SK-N-SH treated with all-trans-retinoic acid at 6 μM for 48 hours (cell line): Measurements from ENCODE around the gene ACBD6.
"Not testable (repeated sequence)": the region's sequence is repeated elsewhere in the genome, so short reads cannot be mapped to it uniquely, and the experiment has no call there.

Experiments
- ARNTL ChIP-seq: fragments of 450-650 bp; formaldehyde crosslinking; IDR thresholded peaks from 2 replicates; pipeline ENCODE4 v1.5.0; 2020; ENCODE audit warnings: low read depth, mild to moderate bottlenecking, moderate library complexity, borderline replicate concordance
- GLIS3 ChIP-seq: fragments of 250-450 bp; sonication (Bioruptor Pico); IDR thresholded peaks from 2 replicates; pipeline ENCODE4 v1.5.0; 2020; ENCODE audit warnings: mild to moderate bottlenecking, moderate library complexity
- RARB ChIP-seq: fragments of 250-450 bp; sonication (Bioruptor Pico); IDR thresholded peaks from 2 replicates; pipeline ENCODE4 v1.8.0; 2021; ENCODE audit warnings: mild to moderate bottlenecking, moderate library complexity
- TCF4 ChIP-seq: fragments of 250-450 bp; sonication (Bioruptor Pico); IDR thresholded peaks from 2 replicates; pipeline ENCODE4 v1.8.0; 2021; ENCODE audit warnings: mild to moderate bottlenecking, moderate library complexity, borderline replicate concordance
- ZFP3 ChIP-seq: fragments of 250-450 bp; sonication (Bioruptor Pico); IDR thresholded peaks from 2 replicates; pipeline ENCODE4 v1.5.0; 2020; ENCODE audit warnings: mild to moderate bottlenecking, moderate library complexity
- ZFP30 ChIP-seq: fragments of 450-650 bp; formaldehyde crosslinking; IDR thresholded peaks from 2 replicates; pipeline ENCODE4 v1.5.0; 2022; ENCODE audit warnings: mild to moderate bottlenecking, moderate library complexity
- ZNF70 ChIP-seq: fragments of 450-650 bp; formaldehyde crosslinking; IDR thresholded peaks from 2 replicates; pipeline ENCODE4 v1.5.0; 2020; ENCODE audit warnings: mild to moderate bottlenecking, moderate library complexity

DNA sequence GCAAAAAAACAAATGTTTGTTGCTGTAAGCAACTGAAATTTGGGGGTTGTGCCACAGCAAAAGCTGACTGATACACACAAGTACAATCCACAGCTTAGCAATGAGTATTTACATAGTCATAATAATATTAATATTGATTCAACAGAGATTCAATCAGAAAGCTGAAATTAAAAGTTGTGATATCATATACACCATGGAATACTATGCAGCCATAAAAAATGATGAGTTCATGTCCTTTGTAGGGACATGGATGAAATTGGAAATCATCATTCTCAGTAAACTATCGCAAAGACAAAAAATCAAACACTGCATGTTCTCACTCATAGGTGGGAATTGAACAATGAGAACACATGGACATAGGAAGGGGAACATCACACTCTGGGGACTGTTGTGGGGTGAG, 94.2 kb downstream of the ACBD6 start:
- TF ChIP-seq ZFP3 (CRISPR knock-in tag); RARB (CRISPR knock-in tag); TCF4 (CRISPR knock-in tag); ZFP30 (CRISPR knock-in tag); ARNTL (CRISPR knock-in tag); GLIS3 (CRISPR knock-in tag); ZNF70: not testable (repeated sequence)
